GM15510 (cell line): ENCODE measurements around the gene NMU.

Experiments used
- POLR2A ChIP-seq: IDR thresholded peaks from 3 replicates; pipeline ENCODE4 v1.6.1; 2011; ENCODE audit warnings: borderline replicate concordance; ENCODE audit not compliant: insufficient read length; ENCODE audit errors: extremely low read depth

NMU gene, protein sequence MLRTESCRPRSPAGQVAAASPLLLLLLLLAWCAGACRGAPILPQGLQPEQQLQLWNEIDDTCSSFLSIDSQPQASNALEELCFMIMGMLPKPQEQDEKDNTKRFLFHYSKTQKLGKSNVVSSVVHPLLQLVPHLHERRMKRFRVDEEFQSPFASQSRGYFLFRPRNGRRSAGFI

GRCh38 chr4:55635741-55636655 lies at the start of gene NMU:
TSS of gene NMU (minus strand) at chr4:55636298. CDS start at chr4:55636192, 106 bp downstream.
- TF ChIP-seq POLR2A, result no peak

- TF ChIP-seq POLR2A, result no peak
Observed at GRCh38 chr4:55684276-55684675, 48.2 kb upstream of the NMU start.

DNA sequence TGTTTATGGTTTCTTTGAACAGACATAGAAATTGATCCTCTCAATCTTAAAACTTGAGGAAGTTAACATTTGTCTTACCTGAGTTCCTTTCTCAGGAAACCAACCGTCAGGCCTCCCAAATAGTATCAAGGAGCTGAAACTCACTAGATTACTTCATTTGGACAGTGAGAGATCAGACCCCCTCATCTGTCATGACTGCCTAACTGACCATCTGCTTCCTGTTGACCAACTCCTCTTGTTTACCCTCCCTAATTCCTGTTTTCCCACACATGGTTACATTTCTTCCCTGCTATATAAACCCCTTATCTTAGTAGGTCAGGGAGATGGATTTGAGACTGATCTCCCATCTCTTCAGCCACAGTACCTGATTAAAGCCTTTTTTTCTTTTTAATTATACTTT lies 46.2 kb upstream of the NMU start:
- no peak for TF ChIP-seq POLR2A

DNA sequence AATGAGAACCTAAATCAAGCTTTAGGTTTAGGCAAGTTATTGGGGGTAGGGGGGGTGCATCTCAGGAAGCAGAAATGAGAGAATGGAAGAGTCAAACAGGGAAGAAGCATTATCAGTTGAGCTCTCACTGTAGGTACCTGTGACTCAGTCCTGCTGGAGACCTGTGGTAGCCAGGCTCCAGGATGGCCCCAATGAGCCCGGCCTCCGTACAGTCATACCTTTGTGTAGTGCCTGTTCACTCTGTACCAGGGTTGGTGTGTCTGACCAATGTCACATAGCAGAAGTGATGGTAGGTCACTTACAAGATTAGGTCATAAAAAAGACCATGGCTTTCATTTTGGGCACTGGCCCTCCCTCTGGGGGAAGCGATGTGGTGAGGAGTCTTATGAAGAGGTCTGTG lies 45.3 kb upstream of the NMU start:
- TF ChIP-seq POLR2A, result no peak

GRCh38 chr4:55675196-55675793 lies 39.2 kb upstream of the NMU start:
- no peak for TF ChIP-seq POLR2A

- no peak for TF ChIP-seq POLR2A
Observed at GRCh38 chr4:55673424-55673823, 37.3 kb upstream of the NMU start.

GRCh38 chr4:55671667-55672066 lies 35.6 kb upstream of the NMU start:
- no peak for TF ChIP-seq POLR2A

GRCh38 chr4:55670695-55671094 lies 34.6 kb upstream of the NMU start:
- TF ChIP-seq POLR2A, result no peak

DNA sequence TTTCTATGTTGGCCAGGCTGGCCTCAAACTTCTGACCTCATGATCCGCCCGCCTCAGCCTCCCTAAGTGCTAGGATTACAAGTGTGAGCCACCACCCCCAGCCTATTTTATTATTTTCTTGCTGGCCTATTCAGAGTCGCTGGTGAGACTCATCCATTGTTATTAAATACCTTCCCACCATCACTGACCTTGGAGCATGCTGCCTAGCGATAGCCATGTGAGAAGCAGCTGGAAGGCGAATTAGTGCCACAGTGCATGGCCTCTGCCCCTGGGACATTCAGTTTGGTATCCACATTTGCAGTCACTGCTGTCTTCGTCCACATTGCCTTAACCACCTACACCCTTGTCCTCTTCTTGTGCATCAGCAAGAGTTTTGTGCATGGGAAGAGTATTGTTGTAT lies 32.4 kb upstream of the NMU start:
- no peak for TF ChIP-seq POLR2A

DNA sequence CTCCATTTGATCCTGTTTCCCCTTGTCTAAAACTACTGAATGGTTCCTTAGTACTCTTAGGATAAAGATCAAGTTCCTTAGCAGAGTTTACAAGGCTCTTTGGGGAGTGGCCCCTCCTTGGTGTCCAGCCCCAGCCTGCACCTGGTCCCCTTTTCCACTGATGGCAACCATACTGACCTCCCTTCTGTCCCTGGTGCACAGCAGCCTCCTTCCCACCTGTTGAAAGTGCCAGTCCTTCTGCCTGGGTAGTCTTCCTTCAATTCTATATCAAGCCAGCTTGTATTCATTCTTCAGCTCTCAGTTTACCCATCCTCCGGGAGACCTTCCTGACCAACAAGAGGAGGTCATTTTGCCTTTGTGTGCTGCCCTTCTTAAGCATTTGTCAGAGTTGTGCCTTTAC lies 30.4 kb upstream of the NMU start:
- TF ChIP-seq POLR2A, result no peak

DNA sequence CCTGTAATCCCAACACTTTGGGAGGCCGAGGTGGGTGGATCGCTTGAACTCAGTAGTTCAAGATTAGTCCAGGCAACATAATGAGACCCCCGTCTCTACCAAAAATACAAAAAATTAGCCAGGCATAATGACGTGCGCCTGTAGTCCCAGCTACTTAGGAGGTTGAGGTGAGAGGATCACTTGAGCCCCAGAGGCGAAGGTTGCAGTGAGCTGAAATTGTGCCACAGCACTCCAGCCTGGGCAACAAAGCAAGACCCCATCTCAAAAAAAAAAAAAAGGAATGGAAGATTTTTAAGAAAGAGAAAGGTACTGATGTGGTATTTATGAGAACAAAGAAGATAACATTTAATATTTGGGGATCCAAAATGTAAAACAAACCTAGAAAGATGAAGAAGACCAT lies 27.0 kb upstream of the NMU start:
- no peak for TF ChIP-seq POLR2A

DNA sequence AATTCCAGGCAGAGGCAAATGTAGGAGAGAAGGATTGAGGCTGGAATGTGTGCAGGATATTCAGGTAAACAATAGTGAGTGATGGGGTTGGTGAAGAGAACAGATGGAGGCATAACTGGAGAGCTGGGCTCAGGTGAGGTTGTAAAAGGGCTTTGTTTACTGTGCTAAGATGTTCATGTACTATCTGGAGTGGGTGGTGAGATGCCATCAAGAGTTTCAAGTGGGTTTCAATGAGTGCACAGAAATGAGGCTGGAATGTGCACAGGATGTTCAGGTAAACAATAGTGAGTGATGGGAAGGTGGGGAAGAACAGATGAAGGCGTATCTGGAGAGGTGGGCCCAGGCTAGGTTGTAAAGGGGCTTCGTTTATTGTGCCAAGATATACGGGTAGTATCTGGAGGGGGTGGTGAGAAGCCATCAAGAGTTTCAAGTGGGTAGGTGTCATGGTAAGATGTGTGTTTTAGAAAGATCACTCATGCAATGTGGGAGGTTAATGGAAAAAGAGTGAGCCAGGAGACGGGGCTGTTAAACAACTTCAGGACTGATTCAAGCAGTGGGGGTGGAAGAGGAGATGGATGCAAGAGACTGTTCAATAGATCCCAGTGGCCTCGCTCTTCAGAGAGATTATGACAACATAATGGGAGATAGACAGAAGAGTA lies 25.4 kb upstream of the NMU start:
- no peak for TF ChIP-seq POLR2A

DNA sequence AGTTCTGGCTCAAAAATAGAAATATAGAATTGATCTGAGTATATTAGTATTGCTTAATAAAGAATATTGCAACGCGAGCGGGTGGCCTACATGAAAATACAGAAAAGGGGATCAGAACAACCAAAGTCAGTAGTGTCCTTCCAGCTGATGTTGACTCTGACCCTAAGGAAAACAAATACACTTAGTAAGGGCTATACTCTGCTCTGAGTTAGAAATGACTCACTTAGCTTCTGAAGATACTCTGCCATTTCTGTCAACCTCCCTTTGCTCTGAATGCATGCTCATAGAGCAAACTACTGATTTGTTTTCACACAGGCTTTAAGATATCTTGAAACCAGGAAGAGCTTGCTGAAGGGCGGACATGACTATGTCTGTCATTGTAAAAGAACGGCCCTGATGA lies 22.6 kb upstream of the NMU start:
- TF ChIP-seq POLR2A, result no peak

DNA sequence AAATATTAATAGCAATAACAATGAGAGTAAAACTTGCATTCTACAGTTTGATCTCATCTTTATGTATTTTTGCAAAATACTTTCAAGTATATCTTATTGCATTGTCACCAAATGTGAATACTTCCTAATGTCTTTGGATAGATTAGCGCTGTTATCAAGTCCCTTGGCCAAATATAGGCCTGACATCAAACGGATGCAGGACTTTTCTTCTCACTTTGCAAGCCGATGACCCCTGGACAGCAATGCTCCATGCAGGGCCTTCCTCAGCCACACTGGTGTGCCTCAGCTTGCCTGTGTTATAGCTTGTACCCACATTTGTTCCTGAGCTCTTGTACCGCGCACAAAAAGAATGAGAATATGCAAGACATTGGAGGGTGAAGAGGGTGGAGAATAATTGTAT lies 18.0 kb upstream of the NMU start:
- no peak for TF ChIP-seq POLR2A

GRCh38 chr4:55650483-55650882 lies 14.4 kb upstream of the NMU start:
- TF ChIP-seq POLR2A, result no peak

- no peak for TF ChIP-seq POLR2A
Observed at GRCh38 chr4:55637272-55637820, 1.2 kb upstream of the NMU start.

DNA sequence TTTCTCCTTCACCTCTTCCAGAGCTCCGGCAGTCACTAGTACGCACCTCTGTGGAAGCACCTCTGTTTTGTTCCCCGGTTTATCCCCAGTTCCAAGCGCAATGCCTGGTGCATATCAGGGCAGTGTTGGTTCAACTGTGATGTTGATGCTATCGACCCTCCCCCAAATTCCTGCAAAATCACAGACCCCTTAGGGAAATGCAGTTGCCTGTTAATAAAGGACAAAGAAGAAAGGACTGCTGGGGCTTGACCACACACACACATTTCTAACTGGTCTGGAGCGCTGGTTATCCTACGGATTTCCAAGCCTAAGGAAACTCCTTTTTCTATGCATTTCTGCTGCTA lies 530 bp upstream of the NMU start:
- no peak for TF ChIP-seq POLR2A
